Keratinocyte (primary cell): ENCODE data around the gene KRTAP12-1. TPM values are rescaled to one million over a fixed set of nuclear protein-coding genes. Genes with fewer than 3 reads are reported as not detected.

Source experiments
- DNase-seq: peaks from one replicate; pipeline ENCODE4 v3.0.0-alpha.2; 2011; ENCODE audit warnings: low read depth, missing footprints, low spot score
- FAIRE-seq: peaks from 2 replicates; lab custom pipeline; 2011; peaks lifted over from hg19 to GRCh38; lab: Jason Lieb, UNC
- H2AFZ ChIP-seq: 2 replicates; pipeline ENCODE4 v1.6.0; 2012; ENCODE audit warnings: low read length, control low read depth, inconsistent platforms; ENCODE audit not compliant: control insufficient read depth
- H3K27ac ChIP-seq: 2 replicates; pipeline ENCODE4 v1.5.1; 2011; ENCODE audit warnings: low read length; ENCODE audit not compliant: control insufficient read depth, insufficient read depth
- H3K27me3 ChIP-seq: 3 replicates; pipeline ENCODE4 v1.6.0; 2011; ENCODE audit warnings: low read length; ENCODE audit not compliant: control insufficient read depth, insufficient read depth; ENCODE audit errors: extremely low read depth
- H3K36me3 ChIP-seq, 2 experiments: 2 replicates in 1 of 2; 3 replicates in 1 of 2; pipeline ENCODE4 v1.5.1; 2011; ENCODE audit warnings: low read length in 2 of 2, mild to moderate bottlenecking in 1 of 2; ENCODE audit not compliant: control insufficient read depth in 2 of 2, insufficient read depth in 2 of 2; ENCODE audit errors: extremely low read depth in 1 of 2
- H3K4me1 ChIP-seq: 3 replicates; pipeline ENCODE4 v1.5.1; 2011; ENCODE audit warnings: low read length; ENCODE audit not compliant: control insufficient read depth, insufficient read depth; ENCODE audit errors: extremely low read depth
- H3K4me2 ChIP-seq: 3 replicates; pipeline ENCODE4 v1.6.0; 2011; ENCODE audit warnings: low read depth, low read length; ENCODE audit not compliant: control insufficient read depth, insufficient read depth; ENCODE audit errors: extremely low read depth
- H3K4me3 ChIP-seq, 3 experiments: fragments of 200-600 bp in 1 of 3; sonication (generic) in 1 of 3; 2 replicates in 2 of 3; 3 replicates in 1 of 3; pipeline ENCODE4 v1.5.1; 2011 to 2016; ENCODE audit warnings: low read length in 3 of 3, mild to moderate bottlenecking in 3 of 3, control low read depth in 2 of 3, inconsistent platforms in 1 of 3, low read depth in 1 of 3, mixed read lengths in 1 of 3, mixed run types in 1 of 3, moderate library complexity in 1 of 3; ENCODE audit not compliant: control insufficient read depth in 2 of 3, insufficient read depth in 2 of 3; ENCODE audit errors: extremely low read depth in 1 of 3
- H3K79me2 ChIP-seq: 2 replicates; pipeline ENCODE4 v1.6.0; 2012; ENCODE audit warnings: low read length; ENCODE audit not compliant: control insufficient read depth, insufficient read depth
- H3K9ac ChIP-seq: 3 replicates; pipeline ENCODE4 v1.6.0; 2011; ENCODE audit warnings: low read length; ENCODE audit not compliant: control insufficient read depth, insufficient read depth; ENCODE audit errors: extremely low read depth
- H3K9me1 ChIP-seq: 3 replicates; pipeline ENCODE4 v1.6.0; 2011; ENCODE audit warnings: low read length; ENCODE audit not compliant: control insufficient read depth, insufficient read depth; ENCODE audit errors: extremely low read depth
- H3K9me3 ChIP-seq: 2 replicates; pipeline ENCODE4 v1.5.1; 2012; ENCODE audit warnings: low read depth, low read length; ENCODE audit not compliant: control insufficient read depth
- H4K20me1 ChIP-seq: 3 replicates; pipeline ENCODE4 v1.6.0; 2011; ENCODE audit warnings: low read length; ENCODE audit not compliant: control insufficient read depth, insufficient read depth; ENCODE audit errors: extremely low read depth
- CTCF ChIP-seq, 3 experiments: IDR thresholded peaks in 1 of 3; conservative IDR thresholded peaks in 1 of 3; optimal IDR thresholded peaks in 1 of 3; 2 replicates in 2 of 3; 3 replicates in 1 of 3; pipeline versions ENCODE3 to v1.5.1; 2011; ENCODE audit warnings: low read length in 3 of 3, mild to moderate bottlenecking in 3 of 3, moderate library complexity in 2 of 3, control low read depth in 1 of 3, inconsistent platforms in 1 of 3; ENCODE audit not compliant: insufficient read depth in 2 of 3; ENCODE audit errors: extremely low read depth in 1 of 3
- EZH2 ChIP-seq: IDR thresholded peaks from one replicate; pipeline ENCODE4 v1.6.1; 2012; ENCODE audit warnings: inconsistent platforms, mild to moderate bottlenecking, low read length, moderate library complexity
- dilution Hi-C: fragments of 300-500 bp; cut with MboI; formaldehyde crosslinking; loops from one replicate; pipeline ENCODE4 v1.7.0; 2020; ENCODE audit warnings: low sequenced_read_pairs; ENCODE audit not compliant: extremely low pct_ligation_motif_present
- polyA plus RNA-seq, 5 experiments: library from polyadenylated mRNA; depleted of rRNA in 3 of 5; stranded (reverse) in 3 of 5; stranded (forward) in 1 of 5; unstranded in 1 of 5; fragments of >200 nt; gene quantifications; 1 replicate in 1 of 5; 2 replicates in 3 of 5; 3 replicates in 1 of 5; pipeline versions ENCODE4 v1.2.1 to v1.2.3, GENCODE V29; 2011 to 2012; ENCODE audit warnings: missing spikeins in 2 of 5, low read depth in 1 of 5, low replicate concordance in 1 of 5

Gene KRTAP12-1
- polyA plus RNA-seq, 1 donor (not counting 4 experiments of a cell fraction or from before 2014, with no cell fraction given) = not detected

- Histone ChIP-seq H3K9me1 (no peaks in the 10 kb centered on the region), H3K36me3 (no peaks in the 10 kb centered on the region), H3K4me3 (no peak overlapping the region), H3K4me2 (no peak overlapping the region), H3K27me3 (no peaks in the 10 kb centered on the region), H2AFZ (no peak overlapping the region), H3K9ac (no peak overlapping the region), H3K4me1 (no peaks in the 10 kb centered on the region), H3K79me2 (no peaks in the 10 kb centered on the region), H4K20me1 (no peaks in the 10 kb centered on the region), H3K9me3 (no peaks in the 10 kb centered on the region), H3K27ac (no peak overlapping the region)
- no peak for TF ChIP-seq EZH2
- dilution Hi-C loops = no loop called here
- DNase-seq (no peak), FAIRE-seq (no peak)
These were observed 23.4 kb downstream of the KRTAP12-1 start for GRCh38 chr21:44658541-44658910.

- dilution Hi-C loops = no loop called here
- Histone ChIP-seq H3K4me1 (no peaks in the 10 kb centered on the region), H3K4me3 (no peak within 1 kb of the TSS), H3K79me2 (no peaks in the 10 kb centered on the region), H3K9me3 (no peaks in the 10 kb centered on the region), H3K27ac (no peak within 1 kb of the TSS), H3K27me3 (no peaks in the 10 kb centered on the region), H4K20me1 (no peaks in the 10 kb centered on the region), H3K36me3 (no peaks in the 10 kb centered on the region), H2AFZ (no peak within 1 kb of the TSS), H3K9ac (no peak within 1 kb of the TSS), H3K4me2 (no peak within 1 kb of the TSS), H3K9me1 (no peaks in the 10 kb centered on the region)
- no peak for DNase-seq
- TF ChIP-seq CTCF (optimal IDR thresholded peaks at IDR 0.05 in 1 of 3, IDR thresholded peaks at IDR 0.05 in 1 of 3, conservative IDR thresholded peaks at IDR 0.05 in 1 of 3; ENCODE audit: extremely low read depth in 1 of 3, insufficient read depth in 2 of 3, low read length in 3 of 3) (no peak), EZH2 (no peak)
- no peak for FAIRE-seq
These were observed 24.1 kb downstream of the KRTAP12-1 start, which contains the start of gene KRTAP12-3 for GRCh38 chr21:44657635-44658540. TSS of gene KRTAP12-3 (plus strand) at chr21:44657932. CDS start at chr21:44657980, 48 bp downstream.
